SK-N-SH treated with all-trans-retinoic acid at 6 μM for 48 hours (cell line): ENCODE results near the gene GBGT1.

Experiments
- ATAC-seq: fragments of 200-7000 bp; cut with Tn5 transposase; 3 replicates; pipeline ENCODE4 v1.9.1; 2020; ENCODE audit warnings: mild to moderate bottlenecking, moderate library complexity
- ARNTL ChIP-seq: fragments of 450-650 bp; formaldehyde crosslinking; IDR thresholded peaks from 2 replicates; pipeline ENCODE4 v1.5.0; 2020; ENCODE audit warnings: low read depth, mild to moderate bottlenecking, moderate library complexity, borderline replicate concordance
- BACH2 ChIP-seq: fragments of 250-450 bp; sonication (Bioruptor Pico); IDR thresholded peaks from 2 replicates; pipeline ENCODE4 v1.9.0; 2021; ENCODE audit warnings: mild to moderate bottlenecking, borderline replicate concordance
- CREB5 ChIP-seq: fragments of 250-450 bp; sonication (Bioruptor Pico); IDR thresholded peaks from 2 replicates; pipeline ENCODE4 v1.5.1; 2020; ENCODE audit warnings: low read depth, mild to moderate bottlenecking, moderate library complexity
- CSDC2 ChIP-seq: fragments of 250-450 bp; sonication (Bioruptor Pico); IDR thresholded peaks from 2 replicates; pipeline ENCODE4 v1.5.0; 2020; ENCODE audit warnings: mild to moderate bottlenecking, moderate library complexity
- CSRNP3 ChIP-seq: fragments of 250-450 bp; sonication (Bioruptor Pico); IDR thresholded peaks from 2 replicates; pipeline ENCODE4 v1.5.1; 2021; ENCODE audit warnings: mild to moderate bottlenecking, moderate library complexity
- ESRRG ChIP-seq: fragments of 250-450 bp; sonication (Bioruptor Pico); IDR thresholded peaks from 2 replicates; pipeline ENCODE4 v1.6.1; 2021; ENCODE audit warnings: mild to moderate bottlenecking
- ISL1 ChIP-seq: fragments of 250-450 bp; sonication (Bioruptor Pico); IDR thresholded peaks from 2 replicates; pipeline ENCODE4 v2.1.2; 2022; ENCODE audit warnings: mild to moderate bottlenecking, moderate library complexity
- OSR1 ChIP-seq: fragments of 250-450 bp; sonication (Bioruptor Pico); IDR thresholded peaks from 2 replicates; pipeline ENCODE4 v1.8.0; 2022; ENCODE audit warnings: moderate library complexity, mild to moderate bottlenecking, inconsistent platforms
- PATZ1 ChIP-seq: fragments of 250-450 bp; sonication (Bioruptor Pico); IDR thresholded peaks from 2 replicates; pipeline ENCODE4 v1.8.0; 2020; ENCODE audit warnings: mild to moderate bottlenecking, moderate library complexity, borderline replicate concordance
- POU6F1 ChIP-seq: fragments of 250-450 bp; sonication (Bioruptor Pico); IDR thresholded peaks from 2 replicates; pipeline ENCODE4 v1.8.0; 2021; ENCODE audit warnings: low read depth, mild to moderate bottlenecking, moderate library complexity, borderline replicate concordance
- PPARA ChIP-seq: fragments of 250-450 bp; sonication (Bioruptor Pico); IDR thresholded peaks from 2 replicates; pipeline ENCODE4 v1.5.0; 2020; ENCODE audit warnings: mild to moderate bottlenecking, borderline replicate concordance
- RARB ChIP-seq: fragments of 250-450 bp; sonication (Bioruptor Pico); IDR thresholded peaks from 2 replicates; pipeline ENCODE4 v1.8.0; 2021; ENCODE audit warnings: mild to moderate bottlenecking, moderate library complexity
- SNAI2 ChIP-seq: fragments of 250-450 bp; sonication (Bioruptor Pico); IDR thresholded peaks from 2 replicates; pipeline ENCODE4 v1.5.0; 2020; ENCODE audit warnings: mild to moderate bottlenecking, moderate library complexity
- TCF4 ChIP-seq: fragments of 250-450 bp; sonication (Bioruptor Pico); IDR thresholded peaks from 2 replicates; pipeline ENCODE4 v1.8.0; 2021; ENCODE audit warnings: mild to moderate bottlenecking, moderate library complexity, borderline replicate concordance
- TOX ChIP-seq: fragments of 250-450 bp; sonication (Bioruptor Pico); IDR thresholded peaks from 2 replicates; pipeline ENCODE4 v1.8.0; 2021; ENCODE audit warnings: mild to moderate bottlenecking, moderate library complexity, borderline replicate concordance
- TSHZ2 ChIP-seq: fragments of 250-450 bp; sonication (Bioruptor Pico); IDR thresholded peaks from 2 replicates; pipeline ENCODE4 v1.5.0; 2020; ENCODE audit warnings: mild to moderate bottlenecking, moderate library complexity
- ZC3H10 ChIP-seq: fragments of 250-450 bp; sonication (Bioruptor Pico); IDR thresholded peaks from 2 replicates; pipeline ENCODE4 v1.5.1; 2021; ENCODE audit warnings: mild to moderate bottlenecking, moderate library complexity
- ZFP3 ChIP-seq: fragments of 250-450 bp; sonication (Bioruptor Pico); IDR thresholded peaks from 2 replicates; pipeline ENCODE4 v1.5.0; 2020; ENCODE audit warnings: mild to moderate bottlenecking, moderate library complexity
- ZFP30 ChIP-seq: fragments of 450-650 bp; formaldehyde crosslinking; IDR thresholded peaks from 2 replicates; pipeline ENCODE4 v1.5.0; 2022; ENCODE audit warnings: mild to moderate bottlenecking, moderate library complexity
- ZNF565 ChIP-seq: fragments of 450-650 bp; formaldehyde crosslinking; conservative IDR thresholded peaks from 2 replicates; pipeline ENCODE4 v1.5.0; 2020; ENCODE audit warnings: low read depth, mild to moderate bottlenecking, moderate library complexity
- ZNF70 ChIP-seq: fragments of 450-650 bp; formaldehyde crosslinking; IDR thresholded peaks from 2 replicates; pipeline ENCODE4 v1.5.0; 2020; ENCODE audit warnings: mild to moderate bottlenecking, moderate library complexity
- ZNF8 ChIP-seq: fragments of 450-650 bp; formaldehyde crosslinking; IDR thresholded peaks from 2 replicates; pipeline ENCODE4 v1.5.0; 2020; ENCODE audit warnings: mild to moderate bottlenecking, moderate library complexity

GBGT1 gene

GRCh38 chr9:133184971-133185370 lies 21.3 kb upstream of the GBGT1 start (continued):
- TF ChIP-seq CSRNP3 (CRISPR knock-in tag) (no peak), ISL1 (CRISPR knock-in tag) (no peak), ZNF565 (no peak)
- TF ChIP-seq, all 23 proteins: peak for 0

- no peak for TF ChIP-seq POU6F1
- TF ChIP-seq ARNTL (CRISPR knock-in tag): no peak
- TF ChIP-seq TSHZ2 (CRISPR knock-in tag): no peak
- TF ChIP-seq CREB5: no peak
- TF ChIP-seq ZNF565: no peak
- TF ChIP-seq ZFP30 (CRISPR knock-in tag): no peak
- TF ChIP-seq ZNF70 (CRISPR knock-in tag): no peak
- no peak for TF ChIP-seq PPARA (CRISPR knock-in tag)
- no peak for TF ChIP-seq RARB (CRISPR knock-in tag)
- no peak for TF ChIP-seq TCF4 (CRISPR knock-in tag)
- no peak for TF ChIP-seq ZNF8 (CRISPR knock-in tag)
- TF ChIP-seq CSDC2: no peak
- no peak for TF ChIP-seq OSR1 (CRISPR knock-in tag)
- no peak for TF ChIP-seq TOX
- no peak for TF ChIP-seq BACH2
- TF ChIP-seq CSRNP3 (CRISPR knock-in tag): no peak
- no peak for TF ChIP-seq ZC3H10 (CRISPR knock-in tag)
- TF ChIP-seq ESRRG (CRISPR knock-in tag): no peak
- no peak for ATAC-seq
Observed at GRCh38 chr9:133182151-133182550, 18.4 kb upstream of the GBGT1 start.

- TF ChIP-seq POU6F1: no peak
- no peak for ATAC-seq
Observed at GRCh38 chr9:133181561-133181960, 17.8 kb upstream of the GBGT1 start.

- TF ChIP-seq BACH2: no peak
- no peak for TF ChIP-seq ZFP30 (CRISPR knock-in tag)
- no peak for TF ChIP-seq ZC3H10 (CRISPR knock-in tag)
- TF ChIP-seq PPARA (CRISPR knock-in tag): no peak
- no peak for TF ChIP-seq SNAI2 (CRISPR knock-in tag)
- TF ChIP-seq ZNF565: no peak
- no peak for TF ChIP-seq CSDC2
- no peak for TF ChIP-seq TCF4 (CRISPR knock-in tag)
- no peak for TF ChIP-seq ZFP3 (CRISPR knock-in tag)
- no peak for TF ChIP-seq ZNF70 (CRISPR knock-in tag)
- TF ChIP-seq PATZ1 (CRISPR knock-in tag): no peak
- no peak for TF ChIP-seq ESRRG (CRISPR knock-in tag)
- no peak for TF ChIP-seq ARNTL (CRISPR knock-in tag)
- no peak for TF ChIP-seq ISL1 (CRISPR knock-in tag)
- ATAC-seq: no peak
Observed at GRCh38 chr9:133180953-133181352, 17.2 kb upstream of the GBGT1 start.
